DOHH2 (cell line): Measurements from ENCODE around the gene ZMYND8.

Source experiments
- EZH2phosphoT487 ChIP-seq: fragments of 200-600 bp; sonication (generic); IDR thresholded peaks from 2 replicates; pipeline ENCODE4 v1.6.1; 2017; ENCODE audit warnings: borderline replicate concordance, mild to moderate bottlenecking, antibody characterized with exemption, low read length, moderate library complexity, mixed read lengths
- TF ChIP-seq, protein P1 (sequence below): fragments of 200-600 bp; sonication (generic); IDR thresholded peaks from one replicate; pipeline ENCODE4 v1.5.1; 2014; ENCODE audit warnings: antibody characterized with exemption, mild to moderate bottlenecking, low read depth, low read length; ENCODE audit not compliant: poor library complexity, severe bottlenecking

DNA sequence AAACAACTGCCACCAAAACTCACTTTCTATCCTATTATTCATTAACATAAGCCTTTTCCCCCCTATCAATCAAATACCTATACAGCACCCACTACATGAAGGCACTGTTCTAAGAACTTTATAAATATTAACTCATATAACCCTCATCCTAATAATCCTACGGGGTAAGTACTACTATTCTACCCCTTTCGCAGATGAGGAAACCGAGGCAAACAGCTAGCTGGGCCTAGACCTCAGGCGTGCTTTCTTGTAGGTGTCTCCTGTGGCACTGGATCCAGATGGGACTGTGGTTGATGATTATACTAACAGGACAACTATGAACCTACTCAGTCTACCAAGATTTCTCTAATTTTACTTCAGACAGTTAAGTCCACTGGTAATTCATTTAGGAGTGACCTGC is 131.6 kb downstream of the ZMYND8 start:
- TF ChIP-seq, protein P1, sequence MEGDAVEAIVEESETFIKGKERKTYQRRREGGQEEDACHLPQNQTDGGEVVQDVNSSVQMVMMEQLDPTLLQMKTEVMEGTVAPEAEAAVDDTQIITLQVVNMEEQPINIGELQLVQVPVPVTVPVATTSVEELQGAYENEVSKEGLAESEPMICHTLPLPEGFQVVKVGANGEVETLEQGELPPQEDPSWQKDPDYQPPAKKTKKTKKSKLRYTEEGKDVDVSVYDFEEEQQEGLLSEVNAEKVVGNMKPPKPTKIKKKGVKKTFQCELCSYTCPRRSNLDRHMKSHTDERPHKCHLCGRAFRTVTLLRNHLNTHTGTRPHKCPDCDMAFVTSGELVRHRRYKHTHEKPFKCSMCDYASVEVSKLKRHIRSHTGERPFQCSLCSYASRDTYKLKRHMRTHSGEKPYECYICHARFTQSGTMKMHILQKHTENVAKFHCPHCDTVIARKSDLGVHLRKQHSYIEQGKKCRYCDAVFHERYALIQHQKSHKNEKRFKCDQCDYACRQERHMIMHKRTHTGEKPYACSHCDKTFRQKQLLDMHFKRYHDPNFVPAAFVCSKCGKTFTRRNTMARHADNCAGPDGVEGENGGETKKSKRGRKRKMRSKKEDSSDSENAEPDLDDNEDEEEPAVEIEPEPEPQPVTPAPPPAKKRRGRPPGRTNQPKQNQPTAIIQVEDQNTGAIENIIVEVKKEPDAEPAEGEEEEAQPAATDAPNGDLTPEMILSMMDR: no peak
- no peak for TF ChIP-seq EZH2phosphoT487
